ENCODE measurements around the gene EFNB2.

DNA sequence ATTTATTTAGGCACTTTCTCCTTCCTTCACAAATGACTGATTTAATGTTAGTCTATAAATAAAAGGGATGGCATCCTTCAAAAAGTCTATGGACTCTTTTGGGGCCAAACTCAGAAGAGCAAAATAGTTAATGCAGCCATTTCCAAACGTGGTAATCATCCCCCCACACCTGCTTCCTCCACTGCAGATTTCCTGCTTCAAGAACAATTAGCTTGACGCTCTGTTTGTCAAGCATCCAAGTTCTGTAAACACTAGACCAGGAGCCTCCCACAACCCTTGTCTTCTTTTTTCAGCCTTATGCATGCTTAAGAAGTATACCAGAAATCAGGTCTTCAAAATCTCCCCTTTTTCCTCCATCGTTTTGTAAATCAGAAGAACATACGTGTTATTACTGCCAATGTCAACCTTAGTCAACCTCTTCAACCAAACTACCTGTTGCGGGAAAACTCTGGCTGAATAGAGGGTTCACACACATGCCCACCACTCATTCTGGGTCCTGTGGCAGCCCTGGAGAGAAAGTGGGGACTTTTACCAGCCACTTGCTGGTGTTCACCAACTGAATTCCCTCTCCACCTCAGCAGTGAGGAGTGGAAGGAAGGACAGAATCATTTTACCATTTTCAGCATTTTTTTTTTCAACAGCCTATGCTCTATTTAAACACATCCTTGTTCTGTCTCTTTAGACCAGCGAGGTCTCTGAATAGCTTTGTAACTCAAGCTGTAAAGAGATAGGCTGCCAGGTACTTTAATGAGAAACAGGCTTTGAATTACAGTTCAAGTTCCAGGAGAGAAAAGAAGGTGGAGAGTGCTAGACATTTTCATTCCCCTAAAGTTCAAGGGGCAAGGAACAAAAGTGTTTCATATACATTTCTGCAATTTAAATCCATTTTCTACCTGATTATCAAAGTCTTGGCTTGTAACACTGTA lies 39.1 kb downstream of the EFNB2 start:
- TF ChIP-seq ZNF512 (CRISPR knock-in tag; IDR thresholded peaks at IDR 0.05; ENCODE audit: borderline replicate concordance), result no peak
- TF ChIP-seq TCF7 (CRISPR knock-in tag; IDR thresholded peaks at IDR 0.05; ENCODE audit: low read depth), result no peak
- TF ChIP-seq, protein P1, sequence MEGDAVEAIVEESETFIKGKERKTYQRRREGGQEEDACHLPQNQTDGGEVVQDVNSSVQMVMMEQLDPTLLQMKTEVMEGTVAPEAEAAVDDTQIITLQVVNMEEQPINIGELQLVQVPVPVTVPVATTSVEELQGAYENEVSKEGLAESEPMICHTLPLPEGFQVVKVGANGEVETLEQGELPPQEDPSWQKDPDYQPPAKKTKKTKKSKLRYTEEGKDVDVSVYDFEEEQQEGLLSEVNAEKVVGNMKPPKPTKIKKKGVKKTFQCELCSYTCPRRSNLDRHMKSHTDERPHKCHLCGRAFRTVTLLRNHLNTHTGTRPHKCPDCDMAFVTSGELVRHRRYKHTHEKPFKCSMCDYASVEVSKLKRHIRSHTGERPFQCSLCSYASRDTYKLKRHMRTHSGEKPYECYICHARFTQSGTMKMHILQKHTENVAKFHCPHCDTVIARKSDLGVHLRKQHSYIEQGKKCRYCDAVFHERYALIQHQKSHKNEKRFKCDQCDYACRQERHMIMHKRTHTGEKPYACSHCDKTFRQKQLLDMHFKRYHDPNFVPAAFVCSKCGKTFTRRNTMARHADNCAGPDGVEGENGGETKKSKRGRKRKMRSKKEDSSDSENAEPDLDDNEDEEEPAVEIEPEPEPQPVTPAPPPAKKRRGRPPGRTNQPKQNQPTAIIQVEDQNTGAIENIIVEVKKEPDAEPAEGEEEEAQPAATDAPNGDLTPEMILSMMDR (IDR thresholded peaks at IDR 0.05), result no peak
- TF ChIP-seq, protein P2, sequence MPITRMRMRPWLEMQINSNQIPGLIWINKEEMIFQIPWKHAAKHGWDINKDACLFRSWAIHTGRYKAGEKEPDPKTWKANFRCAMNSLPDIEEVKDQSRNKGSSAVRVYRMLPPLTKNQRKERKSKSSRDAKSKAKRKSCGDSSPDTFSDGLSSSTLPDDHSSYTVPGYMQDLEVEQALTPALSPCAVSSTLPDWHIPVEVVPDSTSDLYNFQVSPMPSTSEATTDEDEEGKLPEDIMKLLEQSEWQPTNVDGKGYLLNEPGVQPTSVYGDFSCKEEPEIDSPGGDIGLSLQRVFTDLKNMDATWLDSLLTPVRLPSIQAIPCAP (CRISPR knock-in tag; IDR thresholded peaks at IDR 0.05), result no peak
- TF ChIP-seq ARID4B (CRISPR knock-in tag; IDR thresholded peaks at IDR 0.05; ENCODE audit: borderline replicate concordance), result no peak
- TF ChIP-seq FOXP4 (CRISPR knock-in tag; IDR thresholded peaks at IDR 0.05), result no peak
- TF ChIP-seq PREB (CRISPR knock-in tag; IDR thresholded peaks at IDR 0.05; ENCODE audit: borderline replicate concordance), result no peak
- TF ChIP-seq CBFB (CRISPR knock-in tag; IDR thresholded peaks at IDR 0.05; ENCODE audit: low read depth), result no peak
- no peak for TF ChIP-seq AFF4 (CRISPR knock-in tag; IDR thresholded peaks at IDR 0.05; ENCODE audit: borderline replicate concordance)
- TF ChIP-seq ZNF232 (CRISPR knock-in tag; IDR thresholded peaks at IDR 0.05), result no peak
- no peak for TF ChIP-seq MAX (CRISPR knock-in tag; IDR thresholded peaks at IDR 0.05)
- no peak for TF ChIP-seq ZNF121 (CRISPR knock-in tag; IDR thresholded peaks at IDR 0.05)
- no peak for TF ChIP-seq EMX1 (CRISPR knock-in tag; IDR thresholded peaks at IDR 0.05)
- TF ChIP-seq MLX (CRISPR knock-in tag; IDR thresholded peaks at IDR 0.05), result no peak

Measured in WTC11 (cell line).